GM18867 (cell line): ENCODE results near the gene HRH2.
"Not testable (repeated sequence)": the region's sequence is repeated elsewhere in the genome, so short reads cannot be mapped to it uniquely, and the experiment has no call there.

ENCODE experiments used
- ATAC-seq: cut with Tn5 transposase; IDR thresholded peaks from one replicate; pipeline ENCODE4 v1.9.1; 2021; ENCODE audit warnings: mild to moderate bottlenecking, moderate library complexity; ENCODE audit not compliant: unreplicated experiment

The HRH2 gene

GRCh38 chr5:175735701-175736100 is 77.8 kb downstream of the HRH2 start:
- ATAC-seq = no peak

GRCh38 chr5:175736652-175737051 is 78.8 kb downstream of the HRH2 start:
- no peak for ATAC-seq

GRCh38 chr5:175737481-175737880 is 79.6 kb downstream of the HRH2 start:
- no peak for ATAC-seq

GRCh38 chr5:175738126-175738525 is 80.3 kb downstream of the HRH2 start:
- ATAC-seq = no peak

GRCh38 chr5:175738602-175739133 is 80.8 kb downstream of the HRH2 start:
- ATAC-seq = no peak

- no peak for ATAC-seq
These were observed 82.1 kb downstream of the HRH2 start for GRCh38 chr5:175740014-175740413.

- ATAC-seq = no peak
These were observed 83.7 kb downstream of the HRH2 start for GRCh38 chr5:175741556-175741955.

GRCh38 chr5:175742290-175742994 is 84.6 kb downstream of the HRH2 start:
- ATAC-seq = no peak

- ATAC-seq = no peak
These were observed 85.9 kb downstream of the HRH2 start for GRCh38 chr5:175743676-175744210.

- ATAC-seq = no peak
These were observed 87.3 kb downstream of the HRH2 start for GRCh38 chr5:175745210-175745609.

GRCh38 chr5:175746851-175747250 is 89.0 kb downstream of the HRH2 start:
- no peak for ATAC-seq

- ATAC-seq = no peak
These were observed 89.7 kb downstream of the HRH2 start for GRCh38 chr5:175747539-175748060.

- ATAC-seq = no peak
These were observed 90.8 kb downstream of the HRH2 start for GRCh38 chr5:175748650-175749049.

GRCh38 chr5:175749591-175749990 is 91.7 kb downstream of the HRH2 start:
- no peak for ATAC-seq

- no peak for ATAC-seq
These were observed 92.7 kb downstream of the HRH2 start for GRCh38 chr5:175750511-175750931.

GRCh38 chr5:175751369-175751768 is 93.5 kb downstream of the HRH2 start:
- ATAC-seq = no peak

GRCh38 chr5:175752826-175753535 is 95.1 kb downstream of the HRH2 start:
- no peak for ATAC-seq

- ATAC-seq = no peak
These were observed 95.9 kb downstream of the HRH2 start for GRCh38 chr5:175753536-175754402.

- not testable (repeated sequence) for ATAC-seq
These were observed 102.1 kb downstream of the HRH2 start for GRCh38 chr5:175759991-175760390.
